ENCODE measurements around the gene C17orf67. TPM values are rescaled to one million over a fixed set of nuclear protein-coding genes. Genes with fewer than 3 reads are reported as not detected.

The C17orf67 gene
- total and polyA plus RNA-seq, 10 of the 15 experiments (the other 5 are each of a cell fraction or from before 2014, with no cell fraction given): 0.24 to 3.3 (median 0.89) TPM

GRCh38 chr17:56792267-56792666 is 41.5 kb downstream of the C17orf67 start (continued):
- no peak for TF ChIP-seq SKIL (IDR thresholded peaks at IDR 0.05; ENCODE audit: low read depth, poor library complexity, severe bottlenecking)
- TF ChIP-seq ZBTB40 (IDR thresholded peaks at IDR 0.05; ENCODE audit: borderline replicate concordance): no peak
- TF ChIP-seq PML (IDR thresholded peaks at IDR 0.05; ENCODE audit: low read length): no peak
- TF ChIP-seq ZBTB11 (CRISPR knock-in tag; IDR thresholded peaks at IDR 0.05): no peak
- no peak for TF ChIP-seq JUNB (IDR thresholded peaks at IDR 0.05)
